AG04449 (cell line): ENCODE measurements around the gene ATP6V1A.

ENCODE experiments used
- CTCF ChIA-PET: fragments of 350-600 bp; formaldehyde crosslinking; extraction: SDS; loops from one replicate; lab custom pipeline; 2021; ENCODE audit warnings: antibody characterized with exemption; lab: Yijun Ruan, JAX
- POLR2A ChIA-PET: fragments of 400-600, 350-600 bp; formaldehyde crosslinking; extraction: SDS; loops from one replicate; lab custom pipeline; 2020; ENCODE audit warnings: antibody characterized with exemption, inconsistent platforms; lab: Yijun Ruan, JAX
- DNase-seq: peaks from one replicate; pipeline ENCODE4 v3.0.0-alpha.2; 2010; ENCODE audit warnings: low read depth, low spot score
- H3K4me3 ChIP-seq: 2 replicates; pipeline ENCODE4 v1.5.1; 2011; ENCODE audit warnings: low read depth, mild to moderate bottlenecking, control low read depth, low read length
- TF ChIP-seq, protein P1 (sequence below): IDR thresholded peaks from one replicate; pipeline ENCODE4 v1.5.1; 2011; ENCODE audit warnings: mild to moderate bottlenecking, moderate library complexity, low read length, control low read depth, inconsistent platforms; ENCODE audit not compliant: insufficient read depth; ENCODE audit errors: missing control alignments

The ATP6V1A gene

DNA sequence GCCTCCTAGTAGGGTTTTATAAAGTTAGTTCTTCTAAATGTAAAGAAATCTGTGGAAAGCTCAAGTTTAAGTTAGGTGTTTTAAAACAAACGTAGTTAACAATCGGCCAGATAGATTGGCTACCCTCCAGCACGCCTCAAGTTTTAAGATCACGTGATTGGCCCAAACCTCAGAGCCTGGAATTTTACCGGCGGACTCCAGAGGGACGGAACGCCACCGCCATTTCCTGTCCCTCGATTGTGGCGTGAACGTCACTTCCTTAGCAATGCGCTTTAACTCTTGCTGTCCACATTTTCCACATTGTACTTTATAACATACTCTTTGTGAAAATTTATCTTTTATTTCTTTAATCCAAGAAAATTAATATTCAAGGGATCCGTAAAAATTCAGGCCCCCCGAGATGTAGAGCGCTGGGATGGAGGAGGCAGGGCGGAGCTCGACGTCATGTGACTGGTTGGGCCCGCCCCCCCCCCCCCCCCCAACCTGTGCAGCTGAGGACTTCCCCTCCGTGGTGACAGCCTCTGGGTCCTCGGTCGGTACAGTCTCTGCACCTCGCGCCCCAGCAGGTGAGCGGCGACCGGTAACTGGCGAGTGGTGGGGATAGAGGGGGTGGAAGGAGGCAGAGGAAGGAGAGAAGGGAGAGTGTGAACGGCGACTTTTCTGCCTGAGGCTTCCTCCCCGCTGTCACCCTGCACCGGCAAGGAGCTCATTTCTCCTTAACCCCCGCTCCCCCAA is at the start of gene ATP6V1A:
TSS of gene ATP6V1A (plus strand) at position 488 of the 735 bp plus-strand sequence. CDS start 31,719 bp downstream, outside the sequence.
- TF ChIP-seq, protein P1, sequence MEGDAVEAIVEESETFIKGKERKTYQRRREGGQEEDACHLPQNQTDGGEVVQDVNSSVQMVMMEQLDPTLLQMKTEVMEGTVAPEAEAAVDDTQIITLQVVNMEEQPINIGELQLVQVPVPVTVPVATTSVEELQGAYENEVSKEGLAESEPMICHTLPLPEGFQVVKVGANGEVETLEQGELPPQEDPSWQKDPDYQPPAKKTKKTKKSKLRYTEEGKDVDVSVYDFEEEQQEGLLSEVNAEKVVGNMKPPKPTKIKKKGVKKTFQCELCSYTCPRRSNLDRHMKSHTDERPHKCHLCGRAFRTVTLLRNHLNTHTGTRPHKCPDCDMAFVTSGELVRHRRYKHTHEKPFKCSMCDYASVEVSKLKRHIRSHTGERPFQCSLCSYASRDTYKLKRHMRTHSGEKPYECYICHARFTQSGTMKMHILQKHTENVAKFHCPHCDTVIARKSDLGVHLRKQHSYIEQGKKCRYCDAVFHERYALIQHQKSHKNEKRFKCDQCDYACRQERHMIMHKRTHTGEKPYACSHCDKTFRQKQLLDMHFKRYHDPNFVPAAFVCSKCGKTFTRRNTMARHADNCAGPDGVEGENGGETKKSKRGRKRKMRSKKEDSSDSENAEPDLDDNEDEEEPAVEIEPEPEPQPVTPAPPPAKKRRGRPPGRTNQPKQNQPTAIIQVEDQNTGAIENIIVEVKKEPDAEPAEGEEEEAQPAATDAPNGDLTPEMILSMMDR: no peak
- peak; percentile 70 for DNase-seq
- peak within 1 kb of the TSS; percentile 90 for H3K4me3 ChIP-seq
- POLR2A ChIA-PET: interaction anchor here (1.0 to 1.3 kb wide), 2 partner anchors 37 kb away, joined by 3 to 6 read pairs; no protein-coding TSS in a partner anchor
- CTCF ChIA-PET: interaction anchor here (0.9 to 4.2 kb wide), 12 partner anchors 10 to 249 kb away, joined by 3 to 54 read pairs (median 6); no protein-coding TSS in a partner anchor

DNA sequence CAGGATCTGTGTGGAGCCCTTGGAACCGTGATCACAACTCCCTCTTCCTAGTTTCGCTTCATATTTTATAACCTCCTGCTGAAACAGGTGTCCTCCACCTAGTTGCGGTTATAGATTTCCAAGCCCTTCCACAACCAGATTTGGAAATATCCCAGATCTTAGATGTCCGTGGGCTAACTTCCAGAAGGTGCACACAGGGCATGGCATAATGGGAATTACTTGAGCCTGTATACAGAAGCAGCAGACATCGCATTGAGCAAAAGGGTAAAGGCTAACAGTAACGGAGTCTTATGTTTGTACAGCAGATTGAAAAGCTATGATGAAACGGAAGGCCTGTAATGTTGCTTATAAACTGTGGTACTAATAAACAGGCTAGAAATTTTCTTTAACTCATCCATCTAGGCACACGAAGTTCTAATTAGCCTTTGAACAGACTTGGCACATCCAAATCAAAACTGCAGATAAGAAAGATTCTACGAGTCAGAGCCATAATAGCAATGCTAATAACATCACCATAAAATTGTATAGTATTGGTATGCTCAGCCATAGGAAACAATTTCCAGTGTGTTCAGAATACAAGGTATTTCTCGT is 49.2 kb upstream of the ATP6V1A start:
- ChIA-PET CTCF (interaction anchor here (1.1 to 2.2 kb wide), 3 partner anchors 21 to 47 kb away, joined by 3 to 8 read pairs (median 4); no protein-coding TSS in a partner anchor), POLR2A (no interaction called here)
- no peak for DNase-seq
- TF ChIP-seq, protein P1: no peak
- H3K4me3 ChIP-seq: peak overlapping the region; percentile 66

DNA sequence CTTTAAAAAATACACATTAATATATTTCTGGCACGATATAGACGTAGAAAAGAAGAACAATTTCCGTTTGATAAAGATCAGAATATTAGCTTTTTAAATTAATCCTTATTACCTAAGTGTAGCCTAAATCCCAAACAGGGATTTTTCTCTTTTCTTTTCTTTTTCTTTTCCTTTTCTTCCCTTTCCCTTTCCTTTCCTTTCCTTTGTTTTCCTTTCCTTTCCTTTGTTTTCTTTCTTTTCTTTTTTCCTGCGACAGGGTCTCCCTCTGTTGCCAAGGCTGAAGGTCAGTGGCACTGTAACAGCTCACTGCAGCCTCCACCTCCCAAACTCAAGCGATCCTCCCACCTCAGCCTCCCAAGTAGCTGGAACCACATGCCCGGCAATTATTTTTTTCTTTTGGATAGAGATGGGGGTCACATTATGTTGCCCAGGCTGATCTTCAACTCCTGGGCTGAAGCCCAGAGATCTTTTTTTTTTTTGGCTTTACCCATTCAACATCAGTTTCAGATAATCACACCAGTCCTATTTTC is 48.6 kb upstream of the ATP6V1A start:
- TF ChIP-seq, protein P1: no peak
- no peak overlapping the region for H3K4me3 ChIP-seq
- CTCF ChIA-PET: interaction anchor here (1.1 to 2.2 kb wide), 4 partner anchors 10 to 47 kb away, joined by 3 to 8 read pairs (median 4); no protein-coding TSS in a partner anchor
- POLR2A ChIA-PET: no interaction called here
- no peak for DNase-seq

DNA sequence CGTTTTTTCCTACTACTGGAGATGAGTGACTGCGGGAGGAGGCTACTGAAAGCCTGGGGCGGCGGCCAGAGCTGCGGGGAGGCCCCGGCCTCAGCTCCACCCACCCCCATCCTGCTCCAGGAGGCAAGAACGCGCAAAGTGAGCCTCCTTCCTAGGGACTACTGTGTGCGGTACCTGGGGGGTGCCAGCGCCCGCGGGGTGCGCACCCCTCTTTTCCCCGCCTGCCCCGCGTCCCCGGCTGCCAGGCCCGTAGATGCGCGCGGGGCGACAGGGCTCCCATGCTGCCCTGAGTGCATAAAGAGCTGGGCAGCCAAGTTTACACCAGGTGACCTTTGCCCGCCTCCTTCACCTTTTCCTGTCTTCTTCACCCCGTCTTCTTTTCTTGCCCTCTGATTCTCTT is 47.9 kb upstream of the ATP6V1A start:
- TF ChIP-seq, protein P1: no peak
- ChIA-PET CTCF (interaction anchor here (0.8 to 2.2 kb wide), 4 partner anchors 9 to 140 kb away, joined by 3 to 8 read pairs (median 4); partner anchors contain the start of gene GRAMD1C), POLR2A (no interaction called here)
- no peak for DNase-seq
- 0 out of 2 replicates have a peak overlapping the region, but pooled peaks have one; percentile 3 for H3K4me3 ChIP-seq

DNA sequence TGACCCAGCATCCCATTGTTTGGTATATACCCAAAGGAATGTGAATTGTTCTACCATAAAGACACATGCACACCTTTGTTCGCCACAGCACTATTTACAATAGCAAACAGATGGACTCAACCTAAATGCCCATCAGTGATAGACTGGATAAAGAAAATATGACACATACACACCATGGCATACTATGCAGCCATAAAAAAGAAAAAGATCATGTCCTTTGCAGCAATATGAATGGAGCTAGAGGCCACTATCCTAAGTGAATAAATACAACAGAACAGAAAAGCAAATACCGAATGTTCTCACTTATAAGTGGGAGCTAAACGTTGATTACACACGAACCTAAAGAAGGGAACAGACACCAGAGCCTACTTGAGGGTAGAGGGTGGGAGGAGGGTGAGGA is 39.0 kb upstream of the ATP6V1A start:
- DNase-seq: no peak
- ChIA-PET POLR2A (no interaction called here), CTCF (interaction anchor here (2.2 kb wide), 1 partner anchor 9 kb away, joined by 4 read pairs; no protein-coding TSS in a partner anchor)
- no peak overlapping the region for H3K4me3 ChIP-seq
- TF ChIP-seq, protein P1: no peak

DNA sequence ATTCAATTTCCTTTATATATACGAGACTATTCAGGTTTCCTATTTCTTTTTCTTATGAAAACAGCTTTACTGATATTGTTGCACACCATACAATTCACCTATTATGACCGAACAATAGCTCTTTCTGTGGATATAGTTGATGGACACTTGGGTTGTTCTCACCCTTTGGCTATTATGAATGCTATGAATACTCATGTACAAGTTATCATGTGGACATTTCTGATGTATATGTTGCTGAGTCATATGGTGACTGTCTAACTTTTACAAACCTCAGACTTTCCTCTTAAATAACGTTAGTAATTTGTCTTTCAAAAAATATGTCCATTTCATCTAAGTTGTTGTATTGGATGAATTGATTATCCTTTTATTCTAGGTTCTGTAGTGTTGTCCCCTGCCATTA is 34.7 kb upstream of the ATP6V1A start:
- no peak overlapping the region for H3K4me3 ChIP-seq
- DNase-seq: no peak
- ChIA-PET CTCF (interaction anchor here (0.6 to 1.4 kb wide), 2 partner anchors 18 to 24 kb away, joined by 3 to 4 read pairs; no protein-coding TSS in a partner anchor), POLR2A (no interaction called here)
- TF ChIP-seq, protein P1: no peak
